Smooth muscle cell (in vitro differentiated cells): ENCODE results near the gene LRPAP1. TPM values are rescaled to one million over a fixed set of nuclear protein-coding genes. Genes with fewer than 3 reads are reported as not detected.

Experiments
- DNase-seq: peaks from one replicate; lab custom pipeline; 2025; ENCODE audit not compliant: unreplicated experiment; lab: John Stamatoyannopoulos, UW
- H2AFZ ChIP-seq: fragments of 200-600 bp; sonication (generic); 2 replicates; pipeline ENCODE4 v1.6.0; 2016; ENCODE audit warnings: antibody characterized with exemption, low read depth, mild to moderate bottlenecking
- H3F3A ChIP-seq: fragments of 200-600 bp; sonication (generic); 2 replicates; pipeline ENCODE4 v1.6.0; 2017; ENCODE audit warnings: antibody characterized with exemption, low read depth
- H3K27ac ChIP-seq: fragments of 200-600 bp; sonication (generic); 2 replicates; pipeline ENCODE4 v1.5.1; 2016; ENCODE audit warnings: low read depth, mild to moderate bottlenecking
- H3K27me3 ChIP-seq: fragments of 200-600 bp; sonication (generic); 2 replicates; pipeline ENCODE4 v1.6.1; 2016; ENCODE audit warnings: low read depth, mild to moderate bottlenecking
- H3K36me3 ChIP-seq: fragments of 200-600 bp; sonication (generic); 2 replicates; pipeline ENCODE4 v1.5.1; 2016; ENCODE audit warnings: low read depth
- H3K4me1 ChIP-seq: fragments of 200-600 bp; sonication (generic); 2 replicates; pipeline ENCODE4 v1.5.1; 2016; ENCODE audit warnings: low read depth
- H3K4me2 ChIP-seq: fragments of 200-600 bp; sonication (generic); 2 replicates; pipeline ENCODE4 v1.6.0; 2016; ENCODE audit warnings: mild to moderate bottlenecking
- H3K4me3 ChIP-seq: fragments of 200-600 bp; sonication (generic); 2 replicates; pipeline ENCODE4 v1.5.1; 2016; ENCODE audit warnings: mild to moderate bottlenecking
- H3K79me2 ChIP-seq: fragments of 200-600 bp; sonication (generic); 2 replicates; pipeline ENCODE4 v1.6.0; 2016; ENCODE audit warnings: low read depth, mild to moderate bottlenecking
- H3K9ac ChIP-seq: fragments of 200-600 bp; sonication (generic); 2 replicates; pipeline ENCODE4 v1.6.0; 2016; ENCODE audit warnings: low read depth
- H3K9me3 ChIP-seq: fragments of 200-600 bp; sonication (generic); replicated peaks from 2 replicates; pipeline ENCODE4 v1.5.1; 2016; ENCODE audit warnings: low read depth
- H4K20me1 ChIP-seq: fragments of 200-600 bp; sonication (generic); 2 replicates; pipeline ENCODE4 v1.6.0; 2016; ENCODE audit warnings: low read depth
- WGBS: methylation state at CpG from one replicate; pipeline ENCODE4 v1.1.7; 2016; ENCODE audit warnings: low lambda C conversion rate; 5-methylcytosine and 5-hydroxymethylcytosine counted together
- polyA plus RNA-seq: library from polyadenylated mRNA; unstranded; fragments of >200 nt; fragmentation: Nextera tagmentation; extraction: Ambion mirVana; gene quantifications from 2 replicates; pipeline ENCODE4 v1.2.1, GENCODE V29; 2016
- total RNA-seq: library from RNA; depleted of rRNA; stranded (reverse); fragments of >200 nt; gene quantifications from 2 replicates; pipeline ENCODE4 v1.2.3, GENCODE V29; 2014
- TF ChIP-seq, protein P1 (sequence below): fragments of 200-600 bp; sonication (generic); IDR thresholded peaks from 2 replicates; pipeline ENCODE4 v1.5.1; 2017; ENCODE audit warnings: borderline replicate concordance, mild to moderate bottlenecking, antibody characterized with exemption; ENCODE audit not compliant: insufficient read depth, poor library complexity, severe bottlenecking

Gene LRPAP1
- total and polyA plus RNA-seq, 2 experiments from 2014 or later, result 82.6 to 277 TPM

DNA sequence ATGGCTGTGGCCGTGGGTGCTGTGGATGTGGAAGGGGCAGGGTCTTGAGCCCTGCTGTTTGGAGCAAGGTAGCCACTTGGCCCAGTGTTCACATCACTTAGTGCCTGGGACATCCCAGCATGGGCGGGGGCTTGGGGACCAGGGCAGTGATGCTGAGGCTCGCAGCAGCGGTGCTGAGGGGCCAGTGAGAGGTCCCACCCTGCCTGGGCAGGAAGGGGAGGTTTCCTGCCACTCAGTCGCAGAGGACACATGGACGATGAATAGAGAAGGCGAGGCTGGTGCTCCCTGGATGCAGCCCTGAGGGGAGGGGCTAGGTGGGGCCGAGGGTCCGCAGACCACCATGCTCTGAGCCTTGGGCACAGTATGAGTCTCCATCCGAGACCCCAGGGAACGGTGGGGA lies 43.4 kb downstream of the LRPAP1 start:
- TF ChIP-seq, protein P1, sequence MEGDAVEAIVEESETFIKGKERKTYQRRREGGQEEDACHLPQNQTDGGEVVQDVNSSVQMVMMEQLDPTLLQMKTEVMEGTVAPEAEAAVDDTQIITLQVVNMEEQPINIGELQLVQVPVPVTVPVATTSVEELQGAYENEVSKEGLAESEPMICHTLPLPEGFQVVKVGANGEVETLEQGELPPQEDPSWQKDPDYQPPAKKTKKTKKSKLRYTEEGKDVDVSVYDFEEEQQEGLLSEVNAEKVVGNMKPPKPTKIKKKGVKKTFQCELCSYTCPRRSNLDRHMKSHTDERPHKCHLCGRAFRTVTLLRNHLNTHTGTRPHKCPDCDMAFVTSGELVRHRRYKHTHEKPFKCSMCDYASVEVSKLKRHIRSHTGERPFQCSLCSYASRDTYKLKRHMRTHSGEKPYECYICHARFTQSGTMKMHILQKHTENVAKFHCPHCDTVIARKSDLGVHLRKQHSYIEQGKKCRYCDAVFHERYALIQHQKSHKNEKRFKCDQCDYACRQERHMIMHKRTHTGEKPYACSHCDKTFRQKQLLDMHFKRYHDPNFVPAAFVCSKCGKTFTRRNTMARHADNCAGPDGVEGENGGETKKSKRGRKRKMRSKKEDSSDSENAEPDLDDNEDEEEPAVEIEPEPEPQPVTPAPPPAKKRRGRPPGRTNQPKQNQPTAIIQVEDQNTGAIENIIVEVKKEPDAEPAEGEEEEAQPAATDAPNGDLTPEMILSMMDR, result no peak
- H3K9me3 ChIP-seq, result no peaks in the 10 kb centered on the region
- H3K4me1 ChIP-seq, result peaks cover 19% of the 10 kb centered on the region
- no peaks in the 10 kb centered on the region for H3K79me2 ChIP-seq
- 85% methylated on average over 11 of the region's 11 CpGs for WGBS
- H3K36me3 ChIP-seq, result no peaks in the 10 kb centered on the region
- no peak overlapping the region for H3K4me2 ChIP-seq
- DNase-seq, result no peak
- no peaks in the 10 kb centered on the region for H3K27me3 ChIP-seq
- H3K27ac ChIP-seq, result no peak overlapping the region
- no peaks in the 10 kb centered on the region for H3F3A ChIP-seq
- H4K20me1 ChIP-seq, result no peaks in the 10 kb centered on the region
- H3K4me3 ChIP-seq, result no peak overlapping the region
- no peak overlapping the region for H3K9ac ChIP-seq
- no peak overlapping the region for H2AFZ ChIP-seq

DNA sequence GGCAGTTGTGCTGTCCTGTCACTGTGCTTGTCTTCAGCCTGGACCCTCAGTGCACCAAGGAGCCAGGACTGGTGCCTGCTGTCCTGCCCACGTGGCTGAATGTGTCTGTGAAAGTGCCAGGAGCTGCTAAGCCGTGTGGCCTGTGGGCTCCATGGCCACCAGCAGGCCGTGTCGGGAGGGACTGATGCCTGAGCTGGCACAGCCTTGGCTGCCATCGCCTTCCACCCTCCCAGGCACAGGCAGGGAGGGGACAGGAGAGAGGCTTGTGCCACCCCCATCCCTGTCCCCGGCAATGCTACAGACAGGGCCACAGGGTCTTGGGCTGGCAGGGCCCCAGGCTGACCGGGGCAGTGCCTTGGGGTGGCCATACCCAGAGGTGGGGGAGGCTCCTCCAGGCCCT lies 44.4 kb downstream of the LRPAP1 start:
- Histone ChIP-seq H3K4me2 (no peak overlapping the region), H3K9me3 (no peaks in the 10 kb centered on the region), H3K79me2 (no peaks in the 10 kb centered on the region), H3K9ac (no peak overlapping the region), H3F3A (no peaks in the 10 kb centered on the region), H3K4me3 (no peak overlapping the region), H3K27ac (no peak overlapping the region), H3K27me3 (no peaks in the 10 kb centered on the region), H2AFZ (no peak overlapping the region), H4K20me1 (no peaks in the 10 kb centered on the region), H3K4me1 (peaks cover 19% of the 10 kb centered on the region), H3K36me3 (no peaks in the 10 kb centered on the region)
- DNase-seq, result no peak
- TF ChIP-seq, protein P1, result no peak
- 89% methylated on average over 7 of the region's 7 CpGs for WGBS

DNA sequence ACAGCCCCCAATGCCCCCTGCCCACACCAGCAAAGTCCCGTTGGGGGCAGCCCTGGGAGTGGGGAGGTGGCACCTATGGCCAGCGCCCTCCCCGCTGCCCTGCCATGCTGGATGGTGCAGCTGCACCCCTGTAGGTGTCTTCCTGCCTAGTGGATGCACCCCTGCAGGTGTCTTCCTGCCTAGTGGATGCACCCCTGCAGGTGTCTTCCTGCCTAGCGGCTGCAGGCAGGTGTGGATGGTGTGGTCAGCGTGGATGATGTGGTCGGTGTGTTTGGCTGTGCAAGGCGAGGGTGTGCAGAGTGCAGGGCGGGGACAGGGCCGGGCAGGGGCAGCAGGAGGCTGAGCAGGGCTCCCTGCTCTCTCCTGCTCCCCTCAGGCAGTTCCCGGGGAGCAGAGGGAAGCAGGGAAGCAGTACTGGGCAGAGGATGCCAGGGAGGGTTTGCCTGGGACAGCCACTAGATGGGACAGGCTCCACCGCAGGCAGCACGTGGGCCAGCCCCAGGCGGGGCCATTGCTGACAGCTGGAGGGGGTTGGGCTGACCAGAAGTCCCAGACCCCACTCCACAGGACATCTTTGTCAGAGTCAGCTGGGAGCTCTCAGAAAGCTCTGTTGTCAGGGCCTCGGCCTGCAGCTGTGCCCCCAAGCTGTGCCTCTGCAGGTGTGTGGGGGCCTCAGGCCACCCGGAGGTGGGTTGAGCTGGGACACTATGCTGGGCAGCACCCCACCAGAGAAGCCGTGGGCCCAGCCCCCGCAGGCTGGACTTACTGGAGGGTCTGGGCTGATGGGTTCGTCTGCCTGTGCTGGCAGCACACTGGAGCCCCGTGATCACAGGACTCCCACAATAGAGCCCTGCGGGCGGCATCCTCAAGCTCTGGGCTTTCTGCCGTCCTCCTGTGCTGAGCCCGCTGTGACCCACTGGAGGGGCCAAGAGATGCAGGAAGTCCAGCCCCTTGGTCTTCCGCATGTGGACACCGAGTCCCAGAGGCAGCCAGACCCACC lies 45.4 kb downstream of the LRPAP1 start:
- H3K4me3 ChIP-seq, result no peak overlapping the region
- whole genome bisulfite sequencing, result 80% methylated on average over 25 of the region's 25 CpGs
- H3K4me1 ChIP-seq, result peaks cover 13% of the 10 kb centered on the region
- no peak overlapping the region for H2AFZ ChIP-seq
- TF ChIP-seq, protein P1, result no peak
- no peak overlapping the region for H3K4me2 ChIP-seq
- no peaks in the 10 kb centered on the region for H3K79me2 ChIP-seq
- no peak for DNase-seq
- H4K20me1 ChIP-seq, result no peaks in the 10 kb centered on the region
- H3K36me3 ChIP-seq, result no peaks in the 10 kb centered on the region
- H3K9me3 ChIP-seq, result no peaks in the 10 kb centered on the region
- no peaks in the 10 kb centered on the region for H3F3A ChIP-seq
- no peak overlapping the region for H3K9ac ChIP-seq
- H3K27ac ChIP-seq, result no peak overlapping the region
- no peaks in the 10 kb centered on the region for H3K27me3 ChIP-seq
